Calu3 (cell line): ENCODE data around the gene CRTC1. TPM values are rescaled to one million over a fixed set of nuclear protein-coding genes. Genes with fewer than 3 reads are reported as not detected.
A peak's percentile ranks its signal among the peaks of the same experiment; 100 is the strongest.

Source experiments
- BruUV-seq: library from RNA; stranded (reverse); fragments of 400-500 nt; replicated peaks from 2 replicates; lab custom pipeline; 2021; lab: Mats Ljungman, UMichigan
- CTCF ChIA-PET: fragments of 300-600 bp; sonication (Branson Sonifier 250); formaldehyde crosslinking; loops from one replicate; lab custom pipeline; 2022; ENCODE audit warnings: antibody characterized with exemption; lab: Charles Lee
- DNase-seq: peaks from one replicate; pipeline ENCODE4 v3.0.0; 2022
- H3K27ac Mint-ChIP-seq: one replicate; pipeline ENCODE4 v1.8.0; 2022; ENCODE audit warnings: mixed read lengths; ENCODE audit not compliant: unreplicated experiment
- H3K27me3 Mint-ChIP-seq: one replicate; pipeline ENCODE4 v1.8.0; 2022; ENCODE audit warnings: mixed read lengths; ENCODE audit not compliant: unreplicated experiment
- H3K36me3 Mint-ChIP-seq: one replicate; pipeline ENCODE4 v1.8.0; 2022; ENCODE audit warnings: mild to moderate bottlenecking, moderate library complexity, mixed read lengths; ENCODE audit not compliant: insufficient read depth, unreplicated experiment
- H3K4me1 Mint-ChIP-seq: one replicate; pipeline ENCODE4 v1.8.0; 2022; ENCODE audit warnings: mild to moderate bottlenecking, low read depth, mixed read lengths; ENCODE audit not compliant: unreplicated experiment
- H3K4me3 Mint-ChIP-seq: one replicate; pipeline ENCODE4 v1.8.0; 2022; ENCODE audit warnings: mild to moderate bottlenecking, low read depth, moderate library complexity, mixed read lengths; ENCODE audit not compliant: unreplicated experiment
- H3K9me3 Mint-ChIP-seq: one replicate; pipeline ENCODE4 v1.8.0; 2022; ENCODE audit warnings: low read depth, mixed read lengths; ENCODE audit not compliant: unreplicated experiment
- intact Hi-C: fragments of 100-400 bp; cut with micrococcal nuclease; formaldehyde crosslinking; loops from one replicate; pipeline ENCODE4 v1.10.0; 2022; ENCODE audit not compliant: unreplicated experiment
- total RNA-seq: library from RNA; stranded (reverse); gene quantifications from 2 replicates; pipeline ENCODE4 v1.2.3, GENCODE V29; 2022
- TF ChIP-seq, protein P1 (sequence below): fragments of 200-600 bp; IDR thresholded peaks from one replicate; pipeline ENCODE4 v1.8.0; 2022; ENCODE audit warnings: antibody characterized with exemption; ENCODE audit not compliant: unreplicated experiment

The CRTC1 gene
- total RNA-seq, 1 experiment from 2014 or later, result 8.5 TPM

DNA sequence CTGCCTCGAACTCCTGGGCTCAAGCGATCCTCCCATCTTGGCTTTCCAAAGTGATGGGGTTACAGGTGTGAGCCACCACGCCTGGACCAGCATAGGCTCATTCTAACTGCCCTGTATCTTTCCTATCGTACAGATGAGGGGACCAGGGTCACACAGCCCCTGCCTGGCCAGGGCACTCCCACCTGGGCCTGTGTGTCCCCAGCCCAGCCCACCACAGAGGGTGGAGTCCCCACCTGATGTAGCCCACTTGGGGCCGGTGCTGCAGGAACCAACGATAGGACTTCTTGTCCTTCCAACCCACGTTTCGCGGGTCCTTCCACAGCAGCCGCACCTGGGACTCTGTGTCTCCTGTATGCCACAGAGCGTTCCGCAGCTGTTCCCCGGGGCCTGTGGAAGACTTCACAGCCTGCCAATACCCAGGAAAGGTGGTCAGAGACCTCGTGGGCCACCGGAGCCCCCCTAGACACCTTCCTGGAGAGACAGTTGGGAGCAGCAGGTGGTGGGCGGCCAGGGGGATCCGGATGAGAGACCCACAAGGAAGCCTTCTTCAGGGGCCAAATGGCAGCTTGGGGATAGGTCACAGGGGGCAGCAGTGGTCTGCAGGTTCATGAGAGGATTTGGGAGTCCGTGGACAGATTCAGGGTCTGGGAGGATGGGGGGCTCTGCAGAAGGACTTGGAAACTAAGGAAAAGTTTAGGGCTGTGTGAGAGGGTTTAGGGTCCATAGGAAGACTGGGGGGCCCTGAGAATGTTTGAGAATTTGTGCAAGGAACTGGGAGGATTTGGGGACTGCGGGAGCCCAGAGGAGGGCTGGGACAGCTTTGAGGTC, 100.7 kb downstream of the CRTC1 start:
- no TSS peak for BruUV-seq
- intact Hi-C loops, result no loop called here
- H3K36me3 Mint-ChIP-seq, result no peaks in the 10 kb centered on the region
- H3K9me3 Mint-ChIP-seq, result no peaks in the 10 kb centered on the region
- peaks cover 3% of the 10 kb centered on the region for H3K4me1 Mint-ChIP-seq
- CTCF ChIA-PET, result no interaction called here
- H3K27ac Mint-ChIP-seq, result no peak overlapping the region
- DNase-seq, result no peak
- no peak overlapping the region for H3K4me3 Mint-ChIP-seq
- TF ChIP-seq, protein P1, sequence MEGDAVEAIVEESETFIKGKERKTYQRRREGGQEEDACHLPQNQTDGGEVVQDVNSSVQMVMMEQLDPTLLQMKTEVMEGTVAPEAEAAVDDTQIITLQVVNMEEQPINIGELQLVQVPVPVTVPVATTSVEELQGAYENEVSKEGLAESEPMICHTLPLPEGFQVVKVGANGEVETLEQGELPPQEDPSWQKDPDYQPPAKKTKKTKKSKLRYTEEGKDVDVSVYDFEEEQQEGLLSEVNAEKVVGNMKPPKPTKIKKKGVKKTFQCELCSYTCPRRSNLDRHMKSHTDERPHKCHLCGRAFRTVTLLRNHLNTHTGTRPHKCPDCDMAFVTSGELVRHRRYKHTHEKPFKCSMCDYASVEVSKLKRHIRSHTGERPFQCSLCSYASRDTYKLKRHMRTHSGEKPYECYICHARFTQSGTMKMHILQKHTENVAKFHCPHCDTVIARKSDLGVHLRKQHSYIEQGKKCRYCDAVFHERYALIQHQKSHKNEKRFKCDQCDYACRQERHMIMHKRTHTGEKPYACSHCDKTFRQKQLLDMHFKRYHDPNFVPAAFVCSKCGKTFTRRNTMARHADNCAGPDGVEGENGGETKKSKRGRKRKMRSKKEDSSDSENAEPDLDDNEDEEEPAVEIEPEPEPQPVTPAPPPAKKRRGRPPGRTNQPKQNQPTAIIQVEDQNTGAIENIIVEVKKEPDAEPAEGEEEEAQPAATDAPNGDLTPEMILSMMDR, result no peak
- peaks cover 35% of the 10 kb centered on the region for H3K27me3 Mint-ChIP-seq

DNA sequence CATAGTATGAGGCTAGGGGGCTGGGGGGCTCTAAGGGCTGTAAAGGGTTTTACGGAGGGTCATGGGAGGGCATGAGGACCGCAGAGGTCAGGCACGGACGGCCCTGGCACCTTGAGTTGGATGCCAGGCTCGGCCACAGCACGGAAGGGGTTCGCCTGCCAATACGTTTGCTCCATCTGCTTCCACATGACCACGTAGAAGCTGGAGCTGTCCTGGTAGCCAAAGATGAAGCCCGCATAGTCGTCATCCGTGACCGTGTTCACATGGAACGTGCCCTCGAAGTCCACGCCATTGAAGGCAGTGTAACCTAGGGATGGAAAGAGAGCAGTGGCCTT, 101.3 kb downstream of the CRTC1 start:
- H3K36me3 Mint-ChIP-seq, result no peaks in the 10 kb centered on the region
- H3K27me3 Mint-ChIP-seq, result peaks cover 41% of the 10 kb centered on the region
- no peaks in the 10 kb centered on the region for H3K9me3 Mint-ChIP-seq
- CTCF ChIA-PET, result no interaction called here
- intact Hi-C loops, result no loop called here
- H3K4me3 Mint-ChIP-seq, result no peak overlapping the region
- no TSS peak for BruUV-seq
- peaks cover 8% of the 10 kb centered on the region for H3K4me1 Mint-ChIP-seq
- H3K27ac Mint-ChIP-seq, result no peak overlapping the region
- DNase-seq, result no peak
- TF ChIP-seq, protein P1, result no peak

DNA sequence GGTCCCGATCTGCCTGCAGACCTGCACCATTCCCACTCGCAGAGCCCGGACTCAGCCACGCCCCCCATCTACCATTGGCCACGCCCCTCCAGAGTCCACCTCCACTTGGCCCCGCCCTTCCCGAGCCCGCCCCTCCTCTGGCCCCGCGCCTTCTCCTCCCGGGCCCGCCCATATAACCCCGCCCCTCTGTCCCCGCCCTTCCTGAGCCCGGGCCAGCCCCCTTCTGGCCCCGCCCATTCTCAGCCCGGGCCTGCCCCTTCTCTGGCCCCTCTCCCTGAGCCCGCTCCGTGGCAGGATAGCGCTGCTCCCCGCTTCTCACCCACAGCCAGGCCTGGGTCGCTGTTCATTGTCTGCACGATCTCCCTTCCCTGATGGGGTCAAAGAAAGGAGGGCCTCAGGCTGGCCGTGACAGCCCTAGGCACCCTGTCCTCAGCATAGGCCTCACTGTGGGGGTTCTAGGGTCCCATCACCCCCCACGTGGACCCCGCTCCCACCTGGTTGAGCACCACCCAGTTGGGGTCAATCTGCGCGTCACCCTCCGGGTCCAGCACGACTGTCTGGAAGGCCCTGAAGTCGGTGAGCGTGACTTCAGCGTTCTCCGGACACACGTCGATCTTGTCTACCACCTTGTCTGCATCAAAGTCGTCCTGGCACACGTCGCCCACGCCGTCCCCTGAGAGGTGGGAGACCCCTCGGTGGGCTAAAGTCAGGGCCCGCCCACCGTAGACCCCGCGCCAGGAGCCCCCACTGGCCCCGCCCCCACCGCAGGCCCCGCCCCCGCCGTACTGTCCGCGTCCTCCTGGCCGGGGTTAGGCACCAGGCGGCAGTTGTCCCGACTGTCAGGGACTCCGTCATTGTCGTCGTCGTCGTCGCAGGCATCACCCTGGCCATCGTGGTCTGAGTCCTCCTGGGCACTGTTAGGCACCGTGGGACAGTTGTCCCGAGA, 102.0 kb downstream of the CRTC1 start:
- peaks cover 15% of the 10 kb centered on the region for H3K4me1 Mint-ChIP-seq
- BruUV-seq, result no TSS peak
- CTCF ChIA-PET, result no interaction called here
- no peak overlapping the region for H3K27ac Mint-ChIP-seq
- intact Hi-C loops, result no loop called here
- TF ChIP-seq, protein P1, result no peak
- peak; percentile 33 for DNase-seq
- H3K36me3 Mint-ChIP-seq, result no peaks in the 10 kb centered on the region
- H3K9me3 Mint-ChIP-seq, result no peaks in the 10 kb centered on the region
- H3K27me3 Mint-ChIP-seq, result peaks cover 48% of the 10 kb centered on the region
- no peak overlapping the region for H3K4me3 Mint-ChIP-seq

DNA sequence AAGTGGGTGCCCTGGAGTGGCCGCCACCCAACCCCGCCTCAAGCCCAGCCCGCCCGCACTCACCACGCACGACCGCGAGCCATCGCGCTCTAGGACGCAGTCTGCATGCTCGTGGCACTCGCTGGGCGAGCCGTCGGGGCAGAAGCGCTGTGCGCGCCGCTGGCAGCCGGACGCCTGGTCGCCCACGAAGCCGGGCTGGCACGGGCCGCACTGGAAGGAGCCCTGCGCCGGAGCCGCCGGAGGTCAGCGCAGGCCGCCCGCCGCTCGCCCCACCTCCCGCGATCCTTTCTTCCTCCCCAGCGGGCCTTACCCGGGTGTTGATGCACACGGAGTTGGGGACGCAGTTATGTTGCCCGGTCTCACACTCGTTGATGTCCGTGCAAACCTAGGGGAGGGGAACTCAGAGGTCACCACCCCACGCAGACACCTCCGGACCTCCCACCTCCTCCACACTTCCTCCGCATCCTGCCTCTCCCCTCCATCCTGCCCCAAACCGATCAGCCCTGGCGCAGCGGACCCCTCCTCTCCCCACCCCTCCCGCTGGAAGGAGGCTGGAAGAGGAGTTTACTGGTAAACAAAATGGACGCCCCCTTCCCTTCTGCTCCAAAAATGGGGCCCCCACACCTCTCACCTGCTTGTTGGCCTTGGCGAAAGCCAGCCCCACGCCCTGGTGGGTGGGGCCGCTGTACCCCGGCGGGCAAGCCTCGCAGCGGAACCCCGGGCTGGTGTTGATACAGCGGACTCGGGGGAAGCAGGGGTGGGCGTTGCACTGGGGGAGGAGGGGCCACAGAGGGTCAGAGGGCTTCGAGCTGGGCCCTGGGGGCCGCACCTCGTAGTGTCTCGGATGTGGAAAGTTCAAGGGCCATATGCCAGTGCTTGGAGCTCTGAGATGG, 105.3 kb downstream of the CRTC1 start:
- Mint-ChIP-seq H3K27me3 (peaks cover 81% of the 10 kb centered on the region), H3K4me3 (peak overlapping the region; percentile 3), H3K36me3 (no peaks in the 10 kb centered on the region), H3K4me1 (peaks cover 18% of the 10 kb centered on the region), H3K9me3 (no peaks in the 10 kb centered on the region), H3K27ac (no peak overlapping the region)
- intact Hi-C loops, result no loop called here
- no TSS peak for BruUV-seq
- DNase-seq, result no peak
- CTCF ChIA-PET, result no interaction called here
- TF ChIP-seq, protein P1, result no peak
